CD1c-positive myeloid dendritic cell (primary cell): Measurements from ENCODE around the gene ST3GAL2.
"Not testable (repeated sequence)": the region's sequence is repeated elsewhere in the genome, so short reads cannot be mapped to it uniquely, and the experiment has no call there.

Experiments
- DNase-seq: peaks from one replicate; pipeline ENCODE4 v3.0.0-alpha.2; 2016; ENCODE audit errors: extremely low spot score

ST3GAL2 gene

DNA sequence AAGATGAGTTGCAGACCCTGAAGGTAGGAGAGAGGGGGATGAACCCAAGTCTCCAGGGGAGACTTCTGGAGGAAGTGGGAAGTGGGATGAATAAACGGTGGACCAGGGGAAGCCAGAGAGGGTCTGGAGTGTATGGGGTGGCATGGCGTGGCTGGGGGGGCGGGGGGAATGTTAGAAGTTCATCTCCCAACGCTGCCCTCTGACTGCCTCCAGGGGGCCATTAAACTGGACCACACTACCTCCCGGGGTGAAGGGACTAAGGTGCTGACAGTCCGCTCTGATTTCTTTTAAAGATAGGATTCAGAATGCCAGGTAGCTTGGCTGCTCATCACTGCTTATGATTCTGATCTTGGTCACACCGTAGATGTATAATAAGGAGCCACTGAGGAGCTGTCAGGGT lies 21.2 kb downstream of the ST3GAL2 start:
- DNase-seq, result no peak

DNA sequence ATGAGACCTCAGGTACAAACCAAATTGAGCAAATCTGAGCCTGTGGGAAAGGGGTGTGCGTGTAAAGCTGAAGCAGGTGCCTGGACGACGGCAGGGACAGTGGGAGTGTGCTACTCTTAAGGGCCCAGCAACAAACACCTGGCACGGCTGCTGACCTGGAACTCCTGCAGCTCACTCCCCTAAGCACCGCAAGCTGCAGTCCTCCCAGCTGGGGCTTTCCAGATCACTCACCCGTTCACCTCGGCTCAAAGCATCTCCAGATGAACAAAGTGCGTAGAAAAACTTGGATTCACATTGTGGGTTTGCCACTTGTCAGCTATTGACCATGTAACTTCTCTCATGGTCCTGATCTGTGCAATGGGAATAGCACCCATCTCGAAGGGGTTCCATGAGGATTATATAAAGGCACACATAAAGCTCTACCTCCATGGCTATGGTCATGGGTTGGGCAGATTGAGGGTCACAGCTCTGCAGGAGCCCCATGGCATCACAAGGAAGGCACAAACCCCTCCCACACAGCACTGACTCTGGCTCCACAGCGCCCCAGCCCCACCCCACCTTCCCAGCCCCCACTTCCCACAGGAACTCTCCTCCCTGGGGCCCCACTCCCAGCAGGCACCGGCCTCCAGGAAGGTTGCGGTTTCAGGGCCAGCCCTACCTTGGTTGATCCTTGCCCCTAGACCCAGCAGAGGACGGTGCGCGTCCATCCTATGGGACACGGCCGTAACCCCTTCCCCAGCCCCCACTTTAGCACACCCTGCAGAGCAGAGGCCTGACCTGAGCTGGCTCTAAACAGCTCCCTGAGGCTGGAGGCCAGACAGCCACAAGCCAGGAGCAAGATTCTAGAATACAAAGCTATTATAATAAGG lies 21.9 kb downstream of the ST3GAL2 start:
- DNase-seq, result no peak

DNA sequence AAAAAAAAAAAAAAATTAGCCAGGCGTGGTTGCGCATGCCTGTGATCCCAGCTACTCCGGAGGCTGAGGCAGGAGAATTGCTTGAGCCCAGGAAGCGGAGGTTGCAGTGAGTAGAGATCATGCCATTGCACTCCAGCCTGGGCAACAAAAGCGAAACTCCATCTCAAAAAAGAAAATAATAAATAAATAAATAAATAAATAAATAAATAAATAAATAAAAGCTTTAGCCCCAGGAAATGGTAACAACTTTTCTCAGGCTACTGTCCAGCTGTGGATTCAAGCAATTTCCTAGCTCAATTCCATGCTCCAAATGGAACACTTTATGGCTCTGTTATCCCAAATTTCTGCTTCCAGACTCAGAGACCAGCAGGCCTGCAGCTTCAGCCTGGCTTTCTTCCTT lies 25.3 kb downstream of the ST3GAL2 start:
- DNase-seq, result not testable (repeated sequence)

DNA sequence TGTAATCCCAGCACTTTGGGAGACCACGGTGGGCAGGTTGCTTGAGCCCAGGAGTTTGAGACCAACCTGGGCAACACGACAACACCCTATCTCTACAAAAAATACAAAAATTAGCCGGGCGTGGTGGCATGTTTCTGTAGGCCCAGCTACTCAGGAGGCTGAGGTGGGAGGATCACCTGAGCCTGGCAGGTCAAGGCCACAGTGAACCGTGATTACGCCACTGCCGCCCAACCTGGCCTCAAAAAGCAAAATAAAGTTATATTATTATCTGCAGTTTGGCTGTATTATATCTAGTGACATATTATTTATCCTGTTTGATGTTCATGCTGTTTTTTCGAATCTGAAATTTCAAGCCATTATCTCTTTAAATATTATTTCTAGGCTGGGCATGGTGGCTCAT lies 26.5 kb downstream of the ST3GAL2 start:
- no peak for DNase-seq

DNA sequence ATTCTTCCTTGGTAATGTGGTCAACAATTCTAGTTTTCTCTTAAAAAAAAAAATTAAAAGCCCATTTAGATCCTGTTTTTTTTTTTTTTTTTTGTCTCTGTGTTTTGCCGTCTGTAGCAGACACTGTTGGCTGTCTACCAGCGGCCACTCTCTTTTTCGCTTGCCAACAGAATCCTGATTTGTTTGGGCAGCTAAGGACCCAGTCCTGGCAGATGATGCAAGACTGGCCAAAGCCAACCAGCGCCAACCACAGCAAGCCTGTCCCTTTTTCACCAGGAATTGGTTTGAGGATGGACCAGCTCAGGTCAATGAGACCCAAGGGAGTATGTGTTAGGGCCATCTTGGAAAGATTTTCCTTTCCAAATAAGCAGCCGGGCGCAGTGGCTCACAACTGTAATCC lies 28.2 kb downstream of the ST3GAL2 start:
- DNase-seq, result no peak

- no peak for DNase-seq
These were observed 31.1 kb downstream of the ST3GAL2 start for GRCh38 chr16:70407811-70408274.

DNA sequence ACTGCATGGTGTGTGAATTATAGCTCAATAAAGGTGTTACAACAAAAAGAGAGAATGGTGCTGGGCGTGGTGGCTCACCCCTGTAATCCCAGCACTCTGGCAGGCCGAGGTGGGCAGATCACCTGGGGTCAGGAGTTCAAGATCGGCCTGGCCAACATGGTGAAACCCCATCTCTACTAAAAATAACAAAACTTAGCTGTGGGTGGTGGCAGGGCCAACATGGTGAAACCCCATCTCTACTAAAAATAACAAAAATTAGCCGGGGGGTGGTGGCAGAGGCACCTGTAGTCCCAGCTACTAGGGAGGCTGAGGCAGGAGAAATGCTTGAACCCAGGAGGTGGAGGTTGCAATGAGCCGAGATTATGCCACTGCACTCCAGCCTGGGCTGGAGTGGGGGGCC lies 32.8 kb downstream of the ST3GAL2 start:
- DNase-seq, result not testable (repeated sequence)

GRCh38 chr16:70402916-70403659 lies 35.8 kb downstream of the ST3GAL2 start:
- no peak for DNase-seq

DNA sequence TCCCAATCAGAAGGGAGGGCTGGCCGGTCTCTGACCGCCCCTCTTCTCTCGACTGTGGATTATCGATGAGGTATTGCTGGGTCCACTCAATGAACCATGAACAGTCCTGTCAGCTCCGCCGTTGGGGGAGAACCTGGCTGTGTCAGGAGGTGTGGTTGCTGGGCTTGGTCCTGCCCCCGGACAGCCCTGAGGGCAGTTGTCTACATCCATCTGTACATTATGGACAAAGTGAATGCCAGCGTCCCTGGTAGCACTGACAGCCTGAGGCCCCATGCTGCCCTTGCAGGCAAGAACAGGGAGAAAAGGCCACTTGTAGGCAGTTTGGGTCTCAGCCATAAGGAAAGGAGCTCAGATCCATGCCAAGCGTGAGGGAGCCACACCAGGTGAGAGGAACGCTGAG lies 38.9 kb downstream of the ST3GAL2 start:
- DNase-seq, result no peak

DNA sequence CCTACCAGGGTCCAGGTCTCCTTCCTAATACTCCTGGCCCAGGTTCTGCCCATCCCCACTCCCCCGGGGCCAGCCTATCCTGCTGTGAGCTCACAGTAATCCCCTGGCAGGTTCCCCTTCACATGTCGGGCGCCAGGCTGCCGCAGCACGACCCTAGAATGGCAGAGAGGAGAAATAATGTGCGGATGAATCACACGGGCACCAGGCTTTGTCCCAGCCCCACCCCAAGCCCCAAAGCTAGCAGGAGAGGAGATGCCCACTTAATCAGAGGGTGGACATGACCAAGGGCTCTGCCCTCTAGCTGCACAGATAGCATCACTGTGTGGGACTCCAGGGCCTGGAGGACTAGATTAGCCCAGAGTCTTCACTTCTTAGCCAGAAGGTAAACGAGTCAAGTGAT lies 39.5 kb downstream of the ST3GAL2 start:
- DNase-seq, result no peak

- no peak for DNase-seq
These were observed 40.6 kb downstream of the ST3GAL2 start for GRCh38 chr16:70398177-70398743.

DNA sequence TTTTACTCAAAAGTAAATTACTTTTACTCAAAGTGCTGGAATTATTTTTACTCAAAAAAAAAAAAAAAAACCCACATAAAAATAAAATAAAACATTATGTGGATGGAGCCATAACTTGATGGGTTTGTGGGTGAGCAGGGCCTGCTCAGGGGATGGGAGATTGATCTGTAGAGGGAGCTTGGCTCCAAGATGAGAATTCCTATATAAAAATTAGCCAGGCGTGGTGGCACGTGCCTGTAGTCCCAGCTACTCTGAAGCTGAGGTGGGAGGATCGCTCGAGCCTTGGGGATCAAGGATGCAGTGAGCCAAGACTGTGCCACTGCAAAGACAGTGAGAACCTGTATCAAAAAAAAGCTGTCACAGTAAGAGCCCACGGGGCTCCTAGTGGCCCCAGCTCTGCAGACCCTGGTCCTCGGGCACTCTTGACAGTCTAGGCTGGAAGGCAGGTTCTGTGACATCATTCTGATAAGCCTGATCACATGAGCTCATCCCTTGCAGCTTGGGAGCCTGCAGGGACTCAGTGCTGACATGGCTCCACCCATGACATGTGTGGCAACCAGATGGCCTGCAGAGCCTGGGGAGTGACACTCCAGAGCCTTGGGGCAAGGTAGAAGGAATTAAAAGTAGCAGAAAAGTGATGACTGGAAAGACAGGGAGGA lies 42.5 kb downstream of the ST3GAL2 start:
- DNase-seq, result no peak

DNA sequence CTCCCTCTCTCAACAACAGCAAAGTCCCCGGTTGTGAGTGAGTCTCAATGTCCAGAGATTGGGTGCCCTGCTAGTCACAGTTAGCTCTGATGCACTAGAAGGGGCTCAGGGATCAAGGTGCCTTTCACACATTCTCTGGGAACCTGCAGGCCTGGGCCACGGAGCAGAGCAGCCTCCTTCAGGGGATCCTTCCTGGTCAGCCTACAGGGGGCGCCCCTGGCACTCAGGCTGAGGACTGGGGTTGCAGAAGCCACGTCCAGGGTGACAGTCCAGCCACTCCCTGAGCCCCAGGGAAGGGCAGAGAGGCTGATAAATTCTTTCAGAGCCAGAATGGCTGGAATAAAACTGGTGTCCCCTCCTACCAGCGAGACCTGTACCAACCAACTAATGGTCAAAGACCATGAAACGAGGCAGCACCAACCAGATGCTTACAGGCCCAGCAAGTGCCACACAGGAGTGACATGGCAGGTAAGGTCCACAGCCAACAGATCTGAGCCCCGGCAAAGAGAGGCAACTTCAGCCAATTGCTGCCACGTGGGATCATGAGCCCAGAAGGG lies 43.5 kb downstream of the ST3GAL2 start:
- DNase-seq, result peak; percentile 69

- no peak for DNase-seq
These were observed 44.0 kb downstream of the ST3GAL2 start for GRCh38 chr16:70394853-70395252.

- DNase-seq, result no peak
These were observed 45.2 kb downstream of the ST3GAL2 start for GRCh38 chr16:70393662-70394061.

- no peak for DNase-seq
These were observed 46.3 kb downstream of the ST3GAL2 start for GRCh38 chr16:70392606-70393005.

DNA sequence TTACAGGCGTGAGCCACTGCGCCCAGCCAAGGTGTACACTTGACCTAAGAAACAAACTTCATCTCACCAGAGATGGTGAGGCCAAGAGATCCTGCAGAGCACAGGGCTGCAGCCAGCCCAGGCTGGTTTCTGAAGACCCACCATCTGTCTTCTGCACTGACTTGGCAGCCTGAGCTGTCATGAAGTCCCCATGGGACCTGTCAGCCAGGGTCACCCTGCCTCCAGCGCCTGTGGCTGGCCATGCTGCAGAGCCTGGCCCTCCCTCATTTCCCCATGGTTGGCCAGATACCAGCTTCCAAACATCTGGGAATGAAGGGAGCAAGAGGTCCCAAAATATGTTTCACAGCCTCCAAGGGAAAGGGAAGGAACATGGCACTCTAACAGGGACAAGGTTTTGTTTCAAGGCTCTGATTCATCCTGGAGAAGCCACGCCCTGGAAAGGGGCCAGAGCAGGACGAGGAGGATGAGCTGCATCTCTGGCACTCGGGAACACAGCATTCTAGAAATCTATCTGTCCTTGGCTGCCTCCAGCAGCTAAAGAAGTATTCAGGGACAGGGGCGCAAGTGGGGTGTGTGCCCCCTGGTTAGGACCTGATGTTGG lies 46.9 kb downstream of the ST3GAL2 start:
- DNase-seq, result no peak

GRCh38 chr16:70391446-70391845 lies 47.5 kb downstream of the ST3GAL2 start:
- DNase-seq, result no peak

DNA sequence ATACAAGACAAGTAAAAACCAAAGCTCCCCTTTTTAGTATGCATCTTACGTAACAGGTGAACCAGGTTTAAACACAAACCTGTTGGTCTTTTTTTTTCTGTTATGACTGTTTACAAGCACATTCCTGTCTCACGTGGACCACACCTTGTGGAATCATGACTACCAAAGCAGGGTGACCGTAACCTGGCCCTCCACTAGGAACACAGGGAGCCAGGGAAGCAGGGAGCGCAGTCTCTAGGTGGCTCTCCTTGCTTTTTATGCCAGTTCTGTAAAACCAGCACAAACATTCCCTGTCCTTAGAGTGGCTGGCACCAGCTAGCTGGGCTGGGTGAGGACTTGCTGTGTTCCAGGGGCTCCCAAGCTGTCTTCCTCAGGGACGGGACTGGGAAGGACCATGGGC lies 48.1 kb downstream of the ST3GAL2 start:
- no peak for DNase-seq

DNA sequence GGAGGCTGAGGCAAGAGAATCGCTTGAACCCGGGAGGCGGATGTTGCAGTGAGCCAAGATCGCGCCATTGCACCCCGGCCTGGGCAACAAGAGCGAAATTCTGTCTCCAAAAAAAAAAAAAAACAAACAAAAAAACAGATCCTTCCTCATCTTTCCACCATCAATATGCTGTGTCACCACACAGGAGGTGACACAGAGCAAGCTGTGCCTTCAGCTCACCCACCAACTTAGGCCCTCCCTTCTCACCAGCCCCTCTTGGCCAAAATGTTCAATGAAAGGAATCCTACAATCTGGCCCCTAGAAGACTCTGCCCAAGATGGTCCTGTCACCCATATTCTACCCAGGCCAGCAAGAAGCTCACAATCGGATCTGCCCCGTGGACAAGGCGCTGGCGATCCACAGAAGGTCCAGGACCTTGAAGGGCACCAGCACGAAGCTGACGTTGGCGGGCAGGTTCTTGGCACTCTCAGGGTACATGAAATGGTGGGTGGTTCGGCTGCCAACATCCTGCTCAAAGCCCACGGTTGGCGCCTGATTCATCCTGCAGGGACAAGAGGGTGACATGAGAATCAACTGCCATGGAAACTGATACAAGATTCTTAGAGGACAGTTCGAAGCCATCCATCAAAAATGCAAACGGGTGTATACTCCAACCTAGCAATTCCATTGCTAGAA lies 50.8 kb downstream of the ST3GAL2 start:
- no peak for DNase-seq
